Stimulated activated memory B cell treated with anti-CD40 and anti-IgM and Interleukin-4, amounts not matched to agents 10 μg/mL and 1 μg/mL and 100 μg/mL, for 72 hours (primary cell): ENCODE measurements around the gene RASSF5.
A peak's percentile ranks its signal among the peaks of the same experiment; 100 is the strongest.

Source experiments
- ATAC-seq: fragments of 150-1000 bp; cut with Tn5 transposase; 2 replicates; pipeline ENCODE4 v1.10.0; 2021
- H3K27ac Mint-ChIP-seq: one replicate; pipeline ENCODE4 v1.8.0; 2022; ENCODE audit warnings: mild to moderate bottlenecking, mixed read lengths
- H3K27me3 Mint-ChIP-seq: one replicate; pipeline ENCODE4 v1.8.0; 2022; ENCODE audit warnings: mixed read lengths
- H3K36me3 Mint-ChIP-seq: one replicate; pipeline ENCODE4 v1.8.0; 2022; ENCODE audit warnings: mixed read lengths
- H3K4me1 Mint-ChIP-seq: one replicate; pipeline ENCODE4 v1.8.0; 2022; ENCODE audit warnings: mixed read lengths
- H3K4me3 Mint-ChIP-seq: one replicate; pipeline ENCODE4 v1.8.0; 2022; ENCODE audit warnings: mild to moderate bottlenecking, moderate library complexity, mixed read lengths
- H3K9me3 Mint-ChIP-seq: one replicate; pipeline ENCODE4 v1.8.0; 2022; ENCODE audit warnings: mixed read lengths

Gene RASSF5

GRCh38 chr1:206512058-206512850, 4.9 kb downstream of the RASSF5 start:
- Mint-ChIP-seq H3K4me3 (no peak overlapping the region), H3K27ac (no peak overlapping the region), H3K4me1 (peaks cover 24% of the 10 kb centered on the region), H3K27me3 (peaks cover 20% of the 10 kb centered on the region), H3K36me3 (no peaks in the 10 kb centered on the region), H3K9me3 (no peaks in the 10 kb centered on the region)
- ATAC-seq = no peak

- no peaks in the 10 kb centered on the region for H3K36me3 Mint-ChIP-seq
- no peak overlapping the region for H3K4me3 Mint-ChIP-seq
- ATAC-seq = no peak
- peaks cover 23% of the 10 kb centered on the region for H3K4me1 Mint-ChIP-seq
- peaks cover 20% of the 10 kb centered on the region for H3K27me3 Mint-ChIP-seq
- no peak overlapping the region for H3K27ac Mint-ChIP-seq
- H3K9me3 Mint-ChIP-seq = no peaks in the 10 kb centered on the region
Measured at GRCh38 chr1:206512851-206513180, 5.5 kb downstream of the RASSF5 start.

DNA sequence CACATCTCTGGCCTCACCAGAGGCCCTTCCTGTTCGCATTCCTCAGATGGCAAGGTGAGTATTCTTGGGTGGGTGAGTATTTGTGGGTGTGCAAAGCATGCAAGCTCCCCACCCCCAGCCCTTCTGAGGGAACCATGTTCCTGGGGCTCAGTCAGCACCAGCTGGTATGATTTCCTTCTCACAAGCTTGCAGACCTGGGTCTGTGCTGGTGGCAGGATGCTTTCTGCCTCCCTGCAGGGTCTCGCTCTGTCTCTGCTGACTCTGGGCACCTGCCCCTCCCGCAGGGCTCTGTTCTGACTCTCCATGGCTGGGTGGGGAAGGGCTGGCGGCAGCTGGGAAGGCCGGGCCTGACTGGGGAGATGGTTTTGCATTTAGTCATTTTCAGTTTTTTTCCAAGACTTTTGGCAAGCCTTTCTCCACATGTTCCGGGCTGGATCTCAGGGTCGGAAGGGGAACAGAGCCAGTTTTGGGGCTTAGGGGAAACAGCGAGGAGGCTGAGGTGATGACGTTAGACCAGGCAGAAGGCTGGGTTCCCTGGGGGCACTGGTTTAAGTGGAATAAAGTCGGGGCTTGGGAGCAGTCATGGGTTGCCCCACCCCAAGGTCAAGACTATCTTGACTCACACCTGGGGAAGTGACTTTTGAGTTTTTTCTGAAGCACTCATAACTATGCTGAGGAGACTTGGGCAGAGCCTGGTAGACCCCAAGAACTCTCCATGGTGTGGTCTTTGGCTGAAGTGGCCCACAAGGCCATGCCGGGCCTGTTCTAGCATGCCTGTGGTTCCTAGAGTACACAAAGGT, 6.2 kb downstream of the RASSF5 start:
- Mint-ChIP-seq H3K27ac (no peak overlapping the region), H3K9me3 (no peaks in the 10 kb centered on the region), H3K27me3 (peaks cover 17% of the 10 kb centered on the region), H3K4me1 (peaks cover 16% of the 10 kb centered on the region), H3K36me3 (no peaks in the 10 kb centered on the region), H3K4me3 (no peak overlapping the region)
- ATAC-seq = no peak

DNA sequence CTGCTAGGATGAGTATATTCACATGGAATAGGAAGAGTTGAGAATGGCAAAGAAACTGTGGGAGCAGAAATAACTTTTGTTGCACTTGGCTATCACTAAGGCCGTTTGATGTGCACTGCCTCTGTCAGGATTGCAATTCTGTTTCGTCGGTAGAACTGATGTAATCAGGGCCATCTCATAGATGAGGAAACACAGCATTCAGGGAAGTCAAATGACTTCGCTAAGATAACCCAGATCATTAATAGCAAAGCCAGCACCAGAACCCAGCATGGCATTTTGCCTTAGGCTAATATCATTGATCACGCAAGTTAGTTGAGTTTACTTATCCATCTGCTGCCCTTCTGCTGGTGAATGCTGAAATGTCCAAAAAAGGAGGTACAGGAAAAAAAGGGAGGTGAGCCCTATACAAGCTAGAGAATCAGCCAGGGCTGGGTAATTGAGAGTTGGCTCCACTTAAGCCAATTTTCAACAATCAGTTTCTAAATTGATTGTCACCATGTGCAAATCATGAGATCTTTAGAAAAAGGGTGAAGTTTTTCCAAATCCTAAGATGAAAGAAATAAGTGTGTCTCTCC, 7.6 kb downstream of the RASSF5 start:
- H3K27me3 Mint-ChIP-seq = peaks cover 3% of the 10 kb centered on the region
- H3K4me3 Mint-ChIP-seq = no peak overlapping the region
- no peaks in the 10 kb centered on the region for H3K9me3 Mint-ChIP-seq
- no peak for ATAC-seq
- no peak overlapping the region for H3K27ac Mint-ChIP-seq
- peaks cover 12% of the 10 kb centered on the region for H3K4me1 Mint-ChIP-seq
- H3K36me3 Mint-ChIP-seq = no peaks in the 10 kb centered on the region

DNA sequence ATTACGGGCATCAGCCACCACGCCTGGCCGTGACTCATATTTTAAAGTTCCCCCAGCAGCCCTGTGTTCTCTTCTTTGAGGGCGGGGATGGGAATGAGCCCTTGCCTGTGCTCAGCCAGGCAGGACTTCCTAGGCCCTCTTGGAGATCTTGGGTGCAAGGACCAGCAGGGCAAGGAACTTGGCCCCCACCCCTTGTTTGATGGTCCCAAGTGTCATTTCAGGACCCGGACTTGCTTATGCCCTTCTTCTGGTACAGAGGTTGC, 9.3 kb downstream of the RASSF5 start:
- H3K27me3 Mint-ChIP-seq = no peaks in the 10 kb centered on the region
- no peaks in the 10 kb centered on the region for H3K9me3 Mint-ChIP-seq
- no peak overlapping the region for H3K27ac Mint-ChIP-seq
- no peak for ATAC-seq
- H3K4me3 Mint-ChIP-seq = no peak overlapping the region
- no peaks in the 10 kb centered on the region for H3K36me3 Mint-ChIP-seq
- peaks cover 12% of the 10 kb centered on the region for H3K4me1 Mint-ChIP-seq

DNA sequence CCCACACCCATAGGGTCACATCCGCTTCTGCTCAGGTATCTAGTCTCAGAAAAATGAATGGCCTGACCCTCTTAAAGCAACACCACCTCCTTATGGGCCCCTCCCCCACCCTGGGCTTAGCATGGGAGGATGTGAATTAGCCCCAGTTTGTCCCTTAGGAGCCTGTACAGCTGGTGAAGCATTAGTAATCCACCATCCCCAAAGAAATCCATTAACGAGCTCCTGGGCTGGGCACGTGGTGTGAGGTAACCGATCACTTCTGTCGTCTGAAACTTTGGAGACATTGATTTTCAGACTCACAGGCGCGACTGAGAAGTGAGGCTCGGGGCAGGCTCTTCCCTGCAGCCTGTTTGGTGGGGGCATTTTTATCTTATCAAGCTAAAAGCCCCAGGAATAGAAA, 10.5 kb downstream of the RASSF5 start:
- Mint-ChIP-seq H3K4me3 (no peak overlapping the region), H3K36me3 (no peaks in the 10 kb centered on the region), H3K4me1 (peaks cover 12% of the 10 kb centered on the region), H3K9me3 (no peaks in the 10 kb centered on the region), H3K27me3 (no peaks in the 10 kb centered on the region), H3K27ac (no peak overlapping the region)
- ATAC-seq = no peak

DNA sequence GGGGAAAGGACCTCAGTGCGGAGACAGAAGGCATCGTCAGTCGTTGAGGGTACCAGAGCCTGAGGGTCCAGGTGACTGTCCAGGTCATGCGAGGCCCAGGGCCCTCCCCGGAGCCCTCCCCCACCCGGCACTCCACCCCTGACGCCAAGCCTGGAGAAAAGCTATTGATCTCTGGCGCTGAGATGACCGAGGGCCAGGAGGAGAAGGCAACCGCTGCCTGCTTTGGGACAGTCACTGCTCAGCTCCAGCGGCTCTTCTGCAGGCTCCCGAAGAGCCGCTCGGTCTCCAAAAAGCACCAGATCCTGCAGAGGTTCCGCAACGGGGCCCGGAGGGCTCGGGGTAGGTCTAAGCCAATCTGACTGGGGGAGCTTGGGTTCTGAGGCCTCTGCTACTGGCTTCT, 10.9 kb downstream of the RASSF5 start:
- no peaks in the 10 kb centered on the region for H3K36me3 Mint-ChIP-seq
- H3K27ac Mint-ChIP-seq = peak overlapping the region; percentile 24
- no peaks in the 10 kb centered on the region for H3K27me3 Mint-ChIP-seq
- H3K4me3 Mint-ChIP-seq = no peak overlapping the region
- H3K4me1 Mint-ChIP-seq = peaks cover 12% of the 10 kb centered on the region
- no peak for ATAC-seq
- H3K9me3 Mint-ChIP-seq = no peaks in the 10 kb centered on the region

- H3K9me3 Mint-ChIP-seq = no peaks in the 10 kb centered on the region
- H3K27me3 Mint-ChIP-seq = no peaks in the 10 kb centered on the region
- ATAC-seq = no peak
- H3K27ac Mint-ChIP-seq = peak overlapping the region; percentile 24
- no peaks in the 10 kb centered on the region for H3K36me3 Mint-ChIP-seq
- H3K4me1 Mint-ChIP-seq = peaks cover 12% of the 10 kb centered on the region
- H3K4me3 Mint-ChIP-seq = no peak overlapping the region
Measured at GRCh38 chr1:206518743-206519142, 11.4 kb downstream of the RASSF5 start.

DNA sequence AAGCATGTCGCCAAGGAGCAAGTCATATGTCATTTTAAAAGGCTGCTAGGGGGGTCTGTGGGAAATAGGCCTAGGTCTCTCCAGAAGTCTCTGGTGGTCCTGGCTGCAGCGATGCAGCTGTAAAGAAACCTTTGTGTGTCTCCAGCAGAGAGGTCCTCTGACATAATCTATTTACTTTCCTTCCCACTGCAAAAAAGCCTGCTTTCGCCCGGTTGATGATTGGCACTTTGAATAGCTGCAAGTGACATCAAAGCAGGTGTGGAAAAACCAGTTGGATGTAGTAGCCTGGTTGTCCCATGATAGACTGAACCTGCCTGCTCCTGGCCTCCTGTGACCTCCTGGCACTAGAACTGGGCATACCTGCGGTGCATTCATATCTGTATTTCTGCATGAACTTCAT, 13.8 kb downstream of the RASSF5 start:
- Mint-ChIP-seq H3K4me3 (no peak overlapping the region), H3K9me3 (no peaks in the 10 kb centered on the region), H3K27me3 (no peaks in the 10 kb centered on the region), H3K27ac (no peak overlapping the region), H3K4me1 (peaks cover 10% of the 10 kb centered on the region), H3K36me3 (no peaks in the 10 kb centered on the region)
- no peak for ATAC-seq

- H3K27me3 Mint-ChIP-seq = no peaks in the 10 kb centered on the region
- H3K36me3 Mint-ChIP-seq = no peaks in the 10 kb centered on the region
- no peak for ATAC-seq
- H3K9me3 Mint-ChIP-seq = no peaks in the 10 kb centered on the region
- H3K27ac Mint-ChIP-seq = no peak overlapping the region
- no peak overlapping the region for H3K4me3 Mint-ChIP-seq
- peaks cover 11% of the 10 kb centered on the region for H3K4me1 Mint-ChIP-seq
Measured at GRCh38 chr1:206521694-206522402, 14.5 kb downstream of the RASSF5 start.

GRCh38 chr1:206524739-206525364, 17.5 kb downstream of the RASSF5 start:
- Mint-ChIP-seq H3K27ac (no peak overlapping the region), H3K36me3 (no peaks in the 10 kb centered on the region), H3K27me3 (no peaks in the 10 kb centered on the region), H3K4me1 (peaks cover 16% of the 10 kb centered on the region), H3K9me3 (no peaks in the 10 kb centered on the region), H3K4me3 (no peak overlapping the region)
- peak; percentile 27 for ATAC-seq

DNA sequence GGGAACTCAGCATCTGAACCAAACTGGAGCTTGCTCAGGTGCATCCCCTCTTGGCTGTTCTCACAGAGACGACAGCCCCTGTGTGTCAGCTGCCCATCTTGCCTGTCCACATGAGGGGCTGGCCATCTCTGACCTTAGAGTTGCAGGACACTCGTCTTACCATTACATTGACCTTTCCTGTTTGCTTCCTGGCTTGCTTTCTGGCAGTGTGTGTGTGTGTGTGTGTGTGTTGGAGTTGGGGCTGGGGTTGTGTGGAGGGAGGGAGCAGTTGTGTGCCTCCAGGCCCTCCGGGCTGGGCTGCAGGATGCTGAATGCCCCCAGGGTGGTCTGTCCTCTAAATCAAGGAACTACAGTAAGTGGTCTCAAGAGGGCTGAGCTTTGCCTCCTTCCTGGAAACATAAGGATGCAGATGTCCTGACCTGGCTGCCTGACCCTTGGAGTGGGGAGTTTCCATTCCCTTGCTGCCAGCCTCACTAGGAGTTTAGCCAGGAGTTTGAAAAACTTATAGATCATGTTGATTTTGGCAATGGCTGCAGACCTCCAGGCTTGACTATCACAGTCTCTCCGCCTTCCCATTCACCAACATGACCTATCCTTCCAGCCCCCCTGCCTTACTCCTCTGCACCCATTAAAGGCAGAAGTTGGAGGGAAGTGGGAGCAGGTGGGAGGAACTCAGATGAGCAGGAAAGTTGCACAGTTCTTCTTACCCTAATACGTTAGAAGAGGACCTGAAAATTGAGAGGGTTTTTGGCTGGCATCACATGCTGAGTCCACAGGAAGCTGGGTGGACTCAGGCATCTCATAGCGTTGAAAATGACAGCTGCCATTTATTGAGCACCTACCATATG, 19.0 kb downstream of the RASSF5 start:
- H3K4me1 Mint-ChIP-seq = peaks cover 16% of the 10 kb centered on the region
- H3K36me3 Mint-ChIP-seq = no peaks in the 10 kb centered on the region
- no peak overlapping the region for H3K27ac Mint-ChIP-seq
- ATAC-seq = peak; percentile 48
- no peak overlapping the region for H3K4me3 Mint-ChIP-seq
- no peaks in the 10 kb centered on the region for H3K9me3 Mint-ChIP-seq
- no peaks in the 10 kb centered on the region for H3K27me3 Mint-ChIP-seq

DNA sequence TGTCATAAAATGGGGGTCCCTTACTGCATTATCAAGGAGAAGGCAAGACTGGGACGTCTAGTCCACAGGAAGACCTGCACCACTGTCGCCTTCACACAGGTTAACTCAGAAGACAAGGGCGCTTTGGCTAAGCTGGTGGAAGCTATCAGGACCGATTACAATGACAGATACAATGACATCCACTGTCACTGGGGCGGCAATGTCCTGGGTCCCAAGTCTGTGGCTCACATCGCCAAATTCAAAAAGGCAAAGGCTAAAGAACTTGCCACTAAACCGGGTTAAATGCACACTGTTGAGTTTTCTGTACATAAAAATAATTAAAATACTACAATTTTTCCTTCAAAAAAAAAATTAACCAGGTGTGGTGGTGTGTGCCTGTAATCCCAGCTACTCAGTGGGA, 22.1 kb downstream of the RASSF5 start:
- Mint-ChIP-seq H3K9me3 (no peaks in the 10 kb centered on the region), H3K4me1 (peaks cover 16% of the 10 kb centered on the region), H3K27ac (no peak overlapping the region), H3K4me3 (no peak overlapping the region), H3K36me3 (no peaks in the 10 kb centered on the region), H3K27me3 (no peaks in the 10 kb centered on the region)
- no peak for ATAC-seq

- Mint-ChIP-seq H3K4me1 (peaks cover 6% of the 10 kb centered on the region), H3K27ac (no peak overlapping the region), H3K36me3 (no peaks in the 10 kb centered on the region), H3K27me3 (no peaks in the 10 kb centered on the region), H3K9me3 (no peaks in the 10 kb centered on the region), H3K4me3 (no peak overlapping the region)
- no peak for ATAC-seq
Measured at GRCh38 chr1:206532368-206532767, 25.0 kb downstream of the RASSF5 start.
